Loucy (cell line): ENCODE data around the gene TAF4.

ENCODE experiments used
- H2AFZ ChIP-seq: fragments of 200-600 bp; sonication (generic); 2 replicates; pipeline ENCODE4 v1.6.0; 2016; ENCODE audit warnings: antibody characterized with exemption, mild to moderate bottlenecking, low read length, moderate library complexity
- H3F3A ChIP-seq: fragments of 200-600 bp; 2 replicates; pipeline ENCODE4 v1.6.0; 2016; ENCODE audit warnings: antibody characterized with exemption, low read depth, mild to moderate bottlenecking
- H3K27me3 ChIP-seq: fragments of 200-600 bp; sonication (generic); 2 replicates; pipeline ENCODE4 v1.6.1; 2014; ENCODE audit warnings: low read length, mild to moderate bottlenecking; ENCODE audit not compliant: insufficient read depth, poor library complexity, severe bottlenecking
- H3K36me3 ChIP-seq: fragments of 200-600 bp; sonication (generic); 2 replicates; pipeline ENCODE4 v1.6.1; 2016; ENCODE audit warnings: low read length; ENCODE audit not compliant: insufficient read depth
- H3K4me1 ChIP-seq: fragments of 200-600 bp; sonication (generic); 2 replicates; pipeline ENCODE4 v1.5.1; 2014; ENCODE audit warnings: low read length, mild to moderate bottlenecking; ENCODE audit not compliant: insufficient read depth, poor library complexity, severe bottlenecking
- H3K4me2 ChIP-seq: fragments of 200-600 bp; sonication (generic); 2 replicates; pipeline ENCODE4 v1.6.0; 2014; ENCODE audit warnings: antibody characterized with exemption, low read length, low read depth, mild to moderate bottlenecking; ENCODE audit not compliant: poor library complexity, severe bottlenecking
- H3K4me3 ChIP-seq: fragments of 200-600 bp; sonication (generic); 2 replicates; pipeline ENCODE4 v1.5.1; 2014; ENCODE audit warnings: low read length, mild to moderate bottlenecking, mixed read lengths; ENCODE audit not compliant: poor library complexity, severe bottlenecking
- H3K79me2 ChIP-seq: fragments of 200-600 bp; sonication (generic); 2 replicates; pipeline ENCODE4 v1.6.1; 2014; ENCODE audit warnings: low read length; ENCODE audit not compliant: insufficient read depth
- H3K9ac ChIP-seq: fragments of 200-600 bp; sonication (generic); 2 replicates; pipeline ENCODE4 v1.6.0; 2014; ENCODE audit warnings: mild to moderate bottlenecking, low read depth, low read length, moderate library complexity; ENCODE audit not compliant: poor library complexity, severe bottlenecking
- H3K9me2 ChIP-seq: fragments of 200-600 bp; sonication (generic); replicated peaks from 2 replicates; pipeline ENCODE4 v1.6.1; 2016; ENCODE audit warnings: low read depth, low read length, mixed read lengths
- H3K9me3 ChIP-seq: fragments of 200-600 bp; sonication (generic); 2 replicates; pipeline ENCODE4 v1.6.1; 2014; ENCODE audit warnings: mild to moderate bottlenecking, antibody characterized with exemption, low read length, low read depth; ENCODE audit not compliant: insufficient read depth
- H4K20me1 ChIP-seq: fragments of 200-600 bp; sonication (generic); 2 replicates; pipeline ENCODE4 v1.6.0; 2014; ENCODE audit warnings: antibody characterized with exemption, low read length, mild to moderate bottlenecking; ENCODE audit not compliant: insufficient read depth, poor library complexity, severe bottlenecking
- EZH2phosphoT487 ChIP-seq: fragments of 200-600 bp; IDR thresholded peaks from 2 replicates; pipeline ENCODE4 v1.6.1; 2018; ENCODE audit warnings: antibody characterized with exemption, mild to moderate bottlenecking, moderate library complexity, borderline replicate concordance
- TF ChIP-seq, protein P1 (sequence below): fragments of 200-600 bp; sonication (generic); conservative IDR thresholded peaks from 2 replicates; pipeline ENCODE4 v1.5.1; 2014; ENCODE audit warnings: mild to moderate bottlenecking, antibody characterized with exemption, low read length

TAF4 gene

DNA sequence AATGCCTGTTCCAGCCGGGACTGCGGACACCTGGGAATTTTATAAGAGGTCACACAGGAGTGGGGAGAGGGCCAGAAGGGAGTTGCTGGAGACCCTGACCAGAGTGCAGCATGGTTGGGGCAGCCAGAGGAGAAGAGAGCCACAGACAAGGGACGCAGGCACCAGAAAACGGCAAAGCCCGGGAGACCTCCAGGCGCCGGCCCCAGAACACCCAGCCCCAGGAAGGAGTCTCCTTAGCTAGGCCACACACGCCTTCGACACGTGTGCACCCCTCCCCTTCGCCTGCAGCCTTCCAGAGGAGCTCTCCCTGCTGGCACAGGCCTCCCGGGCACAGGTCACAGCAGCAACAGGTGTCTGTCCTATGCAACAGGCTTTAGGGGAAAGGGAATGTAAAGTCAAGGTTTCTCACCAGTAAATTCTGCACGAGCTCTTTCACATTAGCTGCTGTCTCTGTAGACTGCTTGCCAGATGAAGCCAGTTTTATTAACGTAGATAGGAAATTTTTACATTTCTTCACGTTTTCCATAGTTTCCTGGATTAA, 57.0 kb downstream of the TAF4 start:
- no peak overlapping the region for H3K9ac ChIP-seq
- peaks cover 4% of the 10 kb centered on the region; the same call in 1 of the 2 replicates for H3K79me2 ChIP-seq
- no peaks in the 10 kb centered on the region for H3K27me3 ChIP-seq
- peaks cover 8% of the 10 kb centered on the region for H4K20me1 ChIP-seq
- no peak overlapping the region for H3K4me3 ChIP-seq
- H2AFZ ChIP-seq = no peak overlapping the region
- no peak overlapping the region for H3K4me2 ChIP-seq
- H3K4me1 ChIP-seq = no peaks in the 10 kb centered on the region
- TF ChIP-seq, protein P1, sequence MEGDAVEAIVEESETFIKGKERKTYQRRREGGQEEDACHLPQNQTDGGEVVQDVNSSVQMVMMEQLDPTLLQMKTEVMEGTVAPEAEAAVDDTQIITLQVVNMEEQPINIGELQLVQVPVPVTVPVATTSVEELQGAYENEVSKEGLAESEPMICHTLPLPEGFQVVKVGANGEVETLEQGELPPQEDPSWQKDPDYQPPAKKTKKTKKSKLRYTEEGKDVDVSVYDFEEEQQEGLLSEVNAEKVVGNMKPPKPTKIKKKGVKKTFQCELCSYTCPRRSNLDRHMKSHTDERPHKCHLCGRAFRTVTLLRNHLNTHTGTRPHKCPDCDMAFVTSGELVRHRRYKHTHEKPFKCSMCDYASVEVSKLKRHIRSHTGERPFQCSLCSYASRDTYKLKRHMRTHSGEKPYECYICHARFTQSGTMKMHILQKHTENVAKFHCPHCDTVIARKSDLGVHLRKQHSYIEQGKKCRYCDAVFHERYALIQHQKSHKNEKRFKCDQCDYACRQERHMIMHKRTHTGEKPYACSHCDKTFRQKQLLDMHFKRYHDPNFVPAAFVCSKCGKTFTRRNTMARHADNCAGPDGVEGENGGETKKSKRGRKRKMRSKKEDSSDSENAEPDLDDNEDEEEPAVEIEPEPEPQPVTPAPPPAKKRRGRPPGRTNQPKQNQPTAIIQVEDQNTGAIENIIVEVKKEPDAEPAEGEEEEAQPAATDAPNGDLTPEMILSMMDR = no peak
- no peak for TF ChIP-seq EZH2phosphoT487
- H3K9me2 ChIP-seq = no peaks in the 10 kb centered on the region
- no peaks in the 10 kb centered on the region for H3F3A ChIP-seq
- peaks cover 91% of the 10 kb centered on the region; the same call in 1 of the 2 replicates for H3K36me3 ChIP-seq
- H3K9me3 ChIP-seq = no peaks in the 10 kb centered on the region

DNA sequence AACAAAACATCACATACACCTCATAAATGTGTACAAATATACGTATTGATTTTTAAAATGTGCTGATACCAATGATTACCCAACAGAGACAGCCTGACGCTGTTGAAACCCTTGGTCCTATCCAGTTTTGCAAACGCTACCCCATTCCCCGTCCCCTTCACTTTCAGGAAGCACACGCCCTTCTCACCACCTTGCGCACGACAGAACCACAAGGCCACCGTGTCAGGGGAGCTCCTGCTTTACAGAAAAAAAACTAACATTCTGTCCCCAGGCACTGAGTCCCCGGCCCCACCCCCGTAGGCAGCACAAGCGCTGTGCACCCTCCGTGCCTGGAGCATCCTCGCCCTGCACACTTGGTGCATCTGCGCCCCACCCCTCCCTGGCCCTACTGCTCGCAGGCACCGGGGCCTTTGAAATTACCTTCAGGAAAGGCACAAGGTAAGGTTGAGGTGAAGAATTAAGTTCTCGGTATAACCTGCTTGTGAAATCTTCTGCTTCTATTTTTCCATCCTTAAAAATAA, 58.5 kb downstream of the TAF4 start:
- Histone ChIP-seq H3K4me2 (no peak overlapping the region), H3K79me2 (peaks cover 4% of the 10 kb centered on the region; the same call in 1 of the 2 replicates), H3K4me3 (no peak overlapping the region), H3K36me3 (peaks cover 91% of the 10 kb centered on the region), H3K4me1 (no peaks in the 10 kb centered on the region), H3K9ac (no peak overlapping the region), H2AFZ (no peak overlapping the region), H3K27me3 (no peaks in the 10 kb centered on the region), H3K9me3 (no peaks in the 10 kb centered on the region), H3K9me2 (no peaks in the 10 kb centered on the region), H4K20me1 (peaks cover 8% of the 10 kb centered on the region), H3F3A (no peaks in the 10 kb centered on the region)
- TF ChIP-seq, protein P1 = no peak
- no peak for TF ChIP-seq EZH2phosphoT487

DNA sequence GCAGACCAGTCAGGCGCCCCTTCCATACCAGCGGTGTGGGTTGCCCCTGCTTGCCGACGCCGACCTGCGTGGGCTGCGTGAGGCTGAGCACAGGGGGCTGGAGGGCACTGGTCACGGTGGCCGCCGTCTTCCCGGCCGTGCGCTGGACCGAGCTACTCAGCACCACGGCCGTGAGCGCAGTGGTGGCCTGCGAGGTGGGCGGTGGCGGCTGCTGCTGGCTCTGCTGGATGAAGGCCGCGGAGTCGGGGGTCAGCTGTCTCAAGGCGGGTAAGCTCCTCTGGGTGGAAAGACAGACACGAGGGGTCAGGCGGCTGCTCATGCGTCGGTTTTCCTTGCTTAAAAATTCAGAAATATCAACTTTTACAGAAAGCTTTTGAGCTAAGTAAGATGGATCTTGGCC, 59.2 kb downstream of the TAF4 start:
- Histone ChIP-seq H3K4me2 (no peak overlapping the region), H3K9ac (no peak overlapping the region), H4K20me1 (peaks cover 8% of the 10 kb centered on the region), H2AFZ (no peak overlapping the region), H3K9me3 (no peaks in the 10 kb centered on the region), H3K9me2 (no peaks in the 10 kb centered on the region), H3K4me3 (no peak overlapping the region), H3K4me1 (no peaks in the 10 kb centered on the region), H3K27me3 (no peaks in the 10 kb centered on the region), H3K36me3 (peaks cover 91% of the 10 kb centered on the region), H3F3A (no peaks in the 10 kb centered on the region), H3K79me2 (peaks cover 4% of the 10 kb centered on the region; the same call in 1 of the 2 replicates)
- TF ChIP-seq EZH2phosphoT487 = no peak
- TF ChIP-seq, protein P1 = no peak
